ENCODE results near the gene FLOT1.
A peak's percentile ranks its signal among the peaks of the same experiment; 100 is the strongest.
"Not testable (repeated sequence)": the region's sequence is repeated elsewhere in the genome, so short reads cannot be mapped to it uniquely, and the experiment has no call there.

FLOT1 gene

GRCh38 chr6:30767158-30767943, 24.9 kb upstream of the FLOT1 start:
- no peak for DNase-seq

GRCh38 chr6:30766461-30767157, 24.1 kb upstream of the FLOT1 start:
- DNase-seq, result no peak

GRCh38 chr6:30765495-30765894, 23.0 kb upstream of the FLOT1 start:
- DNase-seq, result not testable (repeated sequence)

GRCh38 chr6:30764490-30765043, 22.1 kb upstream of the FLOT1 start:
- DNase-seq, result not testable (repeated sequence)

- DNase-seq, result peak; percentile 21 to 77
Measured at GRCh38 chr6:30763618-30764489, 21.4 kb upstream of the FLOT1 start.

GRCh38 chr6:30763155-30763617, 20.7 kb upstream of the FLOT1 start:
- no peak for DNase-seq

- DNase-seq, result no peak
Measured at GRCh38 chr6:30761791-30762429, 19.4 kb upstream of the FLOT1 start.

GRCh38 chr6:30760549-30760948, 18.1 kb upstream of the FLOT1 start:
- no peak for DNase-seq

GRCh38 chr6:30759575-30760239, 17.2 kb upstream of the FLOT1 start:
- DNase-seq, result no peak

GRCh38 chr6:30757261-30757904, 14.9 kb upstream of the FLOT1 start:
- no peak for DNase-seq

GRCh38 chr6:30756405-30757003, 14.0 kb upstream of the FLOT1 start:
- DNase-seq, result not testable (repeated sequence)

- DNase-seq, result no peak
Measured at GRCh38 chr6:30754631-30755030, 12.1 kb upstream of the FLOT1 start.

GRCh38 chr6:30752157-30752927, 9.9 kb upstream of the FLOT1 start:
- DNase-seq, result no peak

- DNase-seq, result no peak
Measured at GRCh38 chr6:30750379-30750668, 7.8 kb upstream of the FLOT1 start.

GRCh38 chr6:30749554-30750378, 7.3 kb upstream of the FLOT1 start:
- DNase-seq, result no peak

GRCh38 chr6:30748851-30749540, 6.5 kb upstream of the FLOT1 start:
- DNase-seq, result no peak

GRCh38 chr6:30747902-30748769, 5.6 kb upstream of the FLOT1 start:
- no peak for DNase-seq

- DNase-seq, result no peak
Measured at GRCh38 chr6:30747300-30747687, 4.8 kb upstream of the FLOT1 start.

All from NCI-H2081 (cell line).